ENCODE data around the gene ZBTB38. TPM values are rescaled to one million over a fixed set of nuclear protein-coding genes. Genes with fewer than 3 reads are reported as not detected.

ZBTB38 gene
- total and polyA plus RNA-seq, 2 donors (not counting 1 experiment from before 2014, with no cell fraction given) = 13.8 to 71.2 TPM

DNA sequence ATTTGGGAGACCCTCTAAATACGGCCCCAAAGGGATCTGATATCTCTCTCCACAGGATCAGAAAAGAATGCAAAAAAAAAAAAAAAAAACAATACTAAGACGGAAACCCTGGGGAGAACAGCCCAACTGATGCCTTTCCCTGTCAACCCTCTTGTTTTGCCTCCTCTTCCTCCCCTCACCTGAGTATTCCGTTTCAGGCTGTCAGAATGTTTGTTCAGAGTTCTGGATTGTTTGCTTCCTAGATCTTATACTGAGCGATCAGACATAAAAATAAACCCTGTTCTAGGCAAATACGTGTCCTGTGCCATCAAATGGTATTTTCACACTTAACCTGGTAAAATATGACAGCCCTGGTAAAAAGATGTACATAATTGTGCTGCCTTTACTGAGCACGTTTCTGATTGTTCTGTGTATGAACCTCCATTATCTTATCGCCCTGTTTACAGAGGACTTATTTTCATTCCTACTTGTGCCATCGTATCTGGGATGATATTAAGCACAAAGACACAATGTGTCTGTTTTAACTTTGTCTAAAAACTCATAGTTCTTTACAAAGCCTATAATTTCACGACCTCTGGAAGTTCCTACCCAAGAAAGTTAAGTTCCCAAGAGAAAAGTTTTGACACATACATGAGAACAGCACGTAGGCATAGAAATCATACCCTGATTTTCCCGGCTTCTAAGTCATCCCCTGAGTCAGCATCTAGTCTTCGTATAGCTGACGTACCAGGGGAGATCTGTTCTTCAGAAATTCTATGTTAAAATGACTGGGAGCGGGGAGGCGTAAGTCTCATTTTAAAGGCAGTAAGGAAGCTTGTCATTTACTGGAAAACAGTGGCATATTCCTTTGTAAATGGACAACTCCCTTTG lies 856 bp downstream of the ZBTB38 start:
- TF ChIP-seq CTCF (IDR thresholded peaks at IDR 0.05) (no peak), EZH2 (IDR thresholded peaks at IDR 0.05; ENCODE audit: borderline replicate concordance, insufficient read depth, low read depth, low read length, poor library complexity, severe bottlenecking) (no peak)
- ChIA-PET POLR2A (interaction anchor here (1.2 kb wide), 1 partner anchor 32 kb away, joined by 3 read pairs; no protein-coding TSS in a partner anchor), CTCF (interaction anchor here (0.7 to 5.6 kb wide), 22 partner anchors 9 to 138 kb away, joined by 3 to 48 read pairs (median 4); partner anchors contain the start of gene PXYLP1)
- no peaks in the 10 kb centered on the region for H3K79me2 ChIP-seq (ENCODE audit: control insufficient read depth, insufficient read depth, low read length)
- H2AFZ ChIP-seq (ENCODE audit: insufficient read depth, low read depth, low read length, poor library complexity, severe bottlenecking) = peak overlapping the region; percentile 61
- peak overlapping the region in 1 of 2 donors; percentile 13 for H3K27ac ChIP-seq (ENCODE audit: low read length in 2 of 2)
- no peak for DNase-seq
- no peaks in the 10 kb centered on the region for H4K20me1 ChIP-seq (ENCODE audit: control insufficient read depth, insufficient read depth, low read length, poor library complexity, severe bottlenecking)
- H3K9ac ChIP-seq (ENCODE audit: low read length) = no peak overlapping the region
- H3K27ac Mint-ChIP-seq = peak overlapping the region; percentile 72
- H3K4me3 Mint-ChIP-seq = peak overlapping the region; percentile 57
- no peaks in the 10 kb centered on the region for H3K9me3 ChIP-seq (ENCODE audit: control extremely low read depth in 1 of 3, control insufficient read depth in 2 of 3, insufficient read depth in 1 of 3, low read length in 2 of 3)
- no peak for ATAC-seq (ENCODE audit: low read depth)
- peaks cover 4 to 8% of the 10 kb centered on the region in 2 donors for H3K4me1 ChIP-seq (ENCODE audit: control insufficient read depth in 2 of 2, insufficient read depth in 2 of 2, low read length in 2 of 2)
- H3K36me3 ChIP-seq (replicated peaks in 1 of 2; ENCODE audit: control extremely low read depth in 1 of 2, control insufficient read depth in 1 of 2, extremely low read depth in 1 of 2, insufficient read depth in 2 of 2, low read length in 1 of 2) = no peaks in the 10 kb centered on the region
- intact Hi-C loops (cut with micrococcal nuclease) = no loop called here
- no peaks in the 10 kb centered on the region for H3K27me3 ChIP-seq (replicated peaks in 1 of 4; ENCODE audit: control extremely low read depth in 1 of 4, control insufficient read depth in 3 of 4, insufficient read depth in 4 of 4, low read length in 3 of 4)
- no peaks in the 10 kb centered on the region for H3K9me3 Mint-ChIP-seq (ENCODE audit: insufficient read depth)
- peak overlapping the region; percentile 49 for H3K4me2 ChIP-seq (replicated peaks; ENCODE audit: low read depth, low read length, poor library complexity, severe bottlenecking)
- no peaks in the 10 kb centered on the region for H3K27me3 Mint-ChIP-seq
- peaks cover 20% of the 10 kb centered on the region for H3K4me1 Mint-ChIP-seq
- peak overlapping the region in 2 of 5 experiments; percentile 8 to 12 for H3K4me3 ChIP-seq (ENCODE audit: control extremely low read depth in 1 of 5, extremely low read depth in 1 of 5, insufficient read depth in 1 of 5, low read depth in 2 of 5, low read length in 4 of 5)
- WGBS (ENCODE audit: insufficient coverage) = 83% methylated on average over 1 of the region's 15 CpGs

Data from B cell (primary cell).